SK-N-SH (cell line): ENCODE measurements around the gene TAF13.

Experiments used
- CTCF ChIP-seq: fragments of 200-600 bp; sonication (generic); IDR thresholded peaks from 2 replicates; pipeline ENCODE4 v1.6.1; 2017; ENCODE audit warnings: antibody characterized with exemption, mild to moderate bottlenecking, moderate library complexity
- GABPA ChIP-seq: IDR thresholded peaks from 2 replicates; pipeline ENCODE4 v1.4.0; 2012; ENCODE audit warnings: low read depth, mild to moderate bottlenecking
- GATA2 ChIP-seq: sonication (generic); formaldehyde crosslinking; IDR thresholded peaks from 2 replicates; pipeline ENCODE4 v1.5.0; 2020; ENCODE audit warnings: mild to moderate bottlenecking, missing genetic modification reagents
- IRF3 ChIP-seq: fragments of 150-350 bp; IDR thresholded peaks from 2 replicates; pipeline ENCODE4 v1.6.1; 2016; ENCODE audit warnings: mild to moderate bottlenecking, low read depth, low read length
- MAX ChIP-seq: IDR thresholded peaks from 2 replicates; pipeline ENCODE4 v1.4.0; 2012; ENCODE audit warnings: low read depth
- MXI1 ChIP-seq: IDR thresholded peaks from 2 replicates; pipeline ENCODE4 v1.6.1; 2012; ENCODE audit warnings: mild to moderate bottlenecking, low read depth, low read length, improper control_type of control experiment
- NFIC ChIP-seq: IDR thresholded peaks from 2 replicates; pipeline ENCODE4 v1.4.0; 2012; ENCODE audit warnings: borderline replicate concordance
- NRF1 ChIP-seq: IDR thresholded peaks from 2 replicates; pipeline ENCODE4 v1.6.1; 2012; ENCODE audit warnings: low read depth, mild to moderate bottlenecking, low read length
- POLR2AphosphoS5 ChIP-seq: IDR thresholded peaks from 2 replicates; pipeline ENCODE4 v1.6.1; 2012; ENCODE audit warnings: low read depth, low read length
- REST ChIP-seq: IDR thresholded peaks from 2 replicates; pipeline ENCODE4 v1.6.1; 2012; ENCODE audit warnings: mild to moderate bottlenecking, low read depth, low read length, moderate library complexity
- RFX5 ChIP-seq: IDR thresholded peaks from 2 replicates; pipeline ENCODE4 v1.6.1; 2012; ENCODE audit warnings: mild to moderate bottlenecking, improper control_type of control experiment, low read length
- SMC3 ChIP-seq: IDR thresholded peaks from 2 replicates; pipeline ENCODE4 v1.6.1; 2012; ENCODE audit warnings: low read depth, low read length, improper control_type of control experiment
- YY1 ChIP-seq: IDR thresholded peaks from 2 replicates; pipeline ENCODE4 v1.4.0; 2012; ENCODE audit warnings: low read depth, mild to moderate bottlenecking

GRCh38 chr1:109084563-109085517, 9.0 kb upstream of the TAF13 start:
- no peak for TF ChIP-seq NRF1
- no peak for TF ChIP-seq CTCF
- TF ChIP-seq YY1: no peak
- no peak for TF ChIP-seq IRF3
- TF ChIP-seq MXI1: no peak
- TF ChIP-seq SMC3: no peak
- TF ChIP-seq NFIC: no peak
- TF ChIP-seq POLR2AphosphoS5: no peak
- no peak for TF ChIP-seq MAX
- no peak for TF ChIP-seq GATA2 (CRISPR knock-in tag)
- TF ChIP-seq RFX5: no peak
- no peak for TF ChIP-seq GABPA
- no peak for TF ChIP-seq REST
